Activated CD8-positive, alpha-beta memory T cell treated with anti-CD3 and anti-CD28 coated beads, Interleukin-2, amount 50 U/mL, for 1 hour (primary cell): ENCODE results near the gene KLK6.
A peak's percentile ranks its signal among the peaks of the same experiment; 100 is the strongest.

ENCODE experiments used
- DNase-seq: peaks from one replicate; pipeline ENCODE4 v3.0.0-alpha.2; 2020; ENCODE audit errors: extremely low read depth

Gene KLK6

GRCh38 chr19:50952910-50953309, 16.5 kb downstream of the KLK6 start, which contains the start of gene KLK5:
KLK5 (minus strand) TSS chr19:50953038; CDS start chr19:50952657, 381 bp downstream.
- no peak for DNase-seq

- no peak for DNase-seq
Measured at GRCh38 chr19:50949861-50950260, 19.5 kb downstream of the KLK6 start.

- no peak for DNase-seq
Measured at GRCh38 chr19:50947123-50947522, 22.3 kb downstream of the KLK6 start.

- no peak for DNase-seq
Measured at GRCh38 chr19:50944795-50945194, 24.6 kb downstream of the KLK6 start.

- DNase-seq: no peak
Measured at GRCh38 chr19:50943074-50943828, 26.1 kb downstream of the KLK6 start.

GRCh38 chr19:50939596-50939995, 29.8 kb downstream of the KLK6 start:
- DNase-seq: no peak

- DNase-seq: no peak
Measured at GRCh38 chr19:50933640-50934039, 35.8 kb downstream of the KLK6 start.

- DNase-seq: no peak
Measured at GRCh38 chr19:50932690-50933083, 36.7 kb downstream of the KLK6 start.

- DNase-seq: no peak
Measured at GRCh38 chr19:50932018-50932689, 37.2 kb downstream of the KLK6 start.

GRCh38 chr19:50931023-50931422, 38.4 kb downstream of the KLK6 start:
- no peak for DNase-seq

GRCh38 chr19:50928831-50929230, 40.6 kb downstream of the KLK6 start:
- no peak for DNase-seq

- no peak for DNase-seq
Measured at GRCh38 chr19:50926144-50926543, 43.2 kb downstream of the KLK6 start.

GRCh38 chr19:50925734-50926133, 43.7 kb downstream of the KLK6 start:
- no peak for DNase-seq

- no peak for DNase-seq
Measured at GRCh38 chr19:50924586-50924985, 44.8 kb downstream of the KLK6 start.

- DNase-seq: peak; percentile 41
Measured at GRCh38 chr19:50922317-50922853, 47.0 kb downstream of the KLK6 start.

GRCh38 chr19:50921426-50922316, 47.7 kb downstream of the KLK6 start:
- no peak for DNase-seq

GRCh38 chr19:50916069-50916468, 53.3 kb downstream of the KLK6 start:
- no peak for DNase-seq

GRCh38 chr19:50912727-50913716, 56.4 kb downstream of the KLK6 start:
- no peak for DNase-seq

- no peak for DNase-seq
Measured at GRCh38 chr19:50912102-50912599, 57.2 kb downstream of the KLK6 start.
